Islet of Langerhans (tissue), 1 donor: ENCODE data around the gene PRDX1.
"Not testable (repeated sequence)": the region's sequence is repeated elsewhere in the genome, so short reads cannot be mapped to it uniquely, and the experiment has no call there.

Experiments used
- FAIRE-seq: peaks from one replicate; lab custom pipeline; 2011; peaks lifted over from hg19 to GRCh38; lab: Jason Lieb, UNC

The PRDX1 gene

GRCh38 chr1:45535988-45536766, 14.5 kb upstream of the PRDX1 start:
- FAIRE-seq = no peak

GRCh38 chr1:45531873-45532272, 10.2 kb upstream of the PRDX1 start:
- no peak for FAIRE-seq

GRCh38 chr1:45530632-45531135, 9.0 kb upstream of the PRDX1 start:
- no peak for FAIRE-seq

GRCh38 chr1:45526135-45526644, 4.5 kb upstream of the PRDX1 start:
- no peak for FAIRE-seq

GRCh38 chr1:45523975-45524374, 2.3 kb upstream of the PRDX1 start:
- not testable (repeated sequence) for FAIRE-seq

- FAIRE-seq = not testable (repeated sequence)
These were observed 1.8 kb upstream of the PRDX1 start for GRCh38 chr1:45523516-45523915.

- peak; percentile 5 for FAIRE-seq
These were observed 830 bp upstream of the PRDX1 start for GRCh38 chr1:45522324-45523104.

GRCh38 chr1:45519774-45520173, 1.9 kb downstream of the PRDX1 start:
- FAIRE-seq = not testable (repeated sequence)

GRCh38 chr1:45518910-45519309, 2.8 kb downstream of the PRDX1 start:
- no peak for FAIRE-seq

GRCh38 chr1:45518366-45518765, 3.3 kb downstream of the PRDX1 start:
- not testable (repeated sequence) for FAIRE-seq

GRCh38 chr1:45516465-45516864, 5.2 kb downstream of the PRDX1 start:
- no peak for FAIRE-seq

GRCh38 chr1:45516036-45516435, 5.6 kb downstream of the PRDX1 start:
- no peak for FAIRE-seq

- FAIRE-seq = not testable (repeated sequence)
These were observed 8.0 kb downstream of the PRDX1 start for GRCh38 chr1:45513532-45514260.

GRCh38 chr1:45512641-45513054, 9.0 kb downstream of the PRDX1 start:
- no peak for FAIRE-seq

- FAIRE-seq = no peak
These were observed 10.6 kb downstream of the PRDX1 start for GRCh38 chr1:45510972-45511527.

- no peak for FAIRE-seq
These were observed 11.4 kb downstream of the PRDX1 start for GRCh38 chr1:45510036-45510971.

- no peak for FAIRE-seq
These were observed 13.2 kb downstream of the PRDX1 start for GRCh38 chr1:45508295-45509151.

- FAIRE-seq = no peak
These were observed 13.8 kb downstream of the PRDX1 start for GRCh38 chr1:45507893-45508292.

- no peak for FAIRE-seq
These were observed 14.5 kb downstream of the PRDX1 start for GRCh38 chr1:45507195-45507594.
